WI38 (cell line): ENCODE data around the gene HYLS1.

Source experiments
- H3K4me3 ChIP-seq: 2 replicates; pipeline ENCODE4 v1.5.1; 2011; ENCODE audit warnings: low read depth, mild to moderate bottlenecking, control low read depth, low read length
- CTCF ChIP-seq: IDR thresholded peaks from 2 replicates; pipeline ENCODE4 v1.5.1; 2012; ENCODE audit warnings: low read depth, mild to moderate bottlenecking, control low read depth, low read length

HYLS1 gene

GRCh38 chr11:125872138-125872491 is 15.4 kb upstream of the HYLS1 start:
- no peak for TF ChIP-seq CTCF
- no peak overlapping the region for H3K4me3 ChIP-seq

GRCh38 chr11:125873881-125874555 is 13.4 kb upstream of the HYLS1 start:
- TF ChIP-seq CTCF, result no peak
- 0 out of 2 replicates have a peak overlapping the region, but pooled peaks have one; percentile 8 for H3K4me3 ChIP-seq

- 0 out of 2 replicates have a peak overlapping the region, but pooled peaks have one; percentile 8 for H3K4me3 ChIP-seq
- peak; percentile 77 for TF ChIP-seq CTCF
Measured at GRCh38 chr11:125874556-125875124, 12.8 kb upstream of the HYLS1 start.

GRCh38 chr11:125881291-125881690 is 6.2 kb upstream of the HYLS1 start:
- TF ChIP-seq CTCF, result no peak
- no peak overlapping the region for H3K4me3 ChIP-seq

- no peak overlapping the region for H3K4me3 ChIP-seq
- TF ChIP-seq CTCF, result no peak
Measured at GRCh38 chr11:125883375-125883774, 4.1 kb upstream of the HYLS1 start.

GRCh38 chr11:125886997-125887372 is 483 bp upstream of the HYLS1 start:
- no peak for TF ChIP-seq CTCF
- peak overlapping the region; percentile 83 for H3K4me3 ChIP-seq

GRCh38 chr11:125890447-125891100 is 3.1 kb downstream of the HYLS1 start:
- TF ChIP-seq CTCF, result no peak
- no peak overlapping the region for H3K4me3 ChIP-seq
